Measurements from ENCODE around the gene AFAP1.

DNA sequence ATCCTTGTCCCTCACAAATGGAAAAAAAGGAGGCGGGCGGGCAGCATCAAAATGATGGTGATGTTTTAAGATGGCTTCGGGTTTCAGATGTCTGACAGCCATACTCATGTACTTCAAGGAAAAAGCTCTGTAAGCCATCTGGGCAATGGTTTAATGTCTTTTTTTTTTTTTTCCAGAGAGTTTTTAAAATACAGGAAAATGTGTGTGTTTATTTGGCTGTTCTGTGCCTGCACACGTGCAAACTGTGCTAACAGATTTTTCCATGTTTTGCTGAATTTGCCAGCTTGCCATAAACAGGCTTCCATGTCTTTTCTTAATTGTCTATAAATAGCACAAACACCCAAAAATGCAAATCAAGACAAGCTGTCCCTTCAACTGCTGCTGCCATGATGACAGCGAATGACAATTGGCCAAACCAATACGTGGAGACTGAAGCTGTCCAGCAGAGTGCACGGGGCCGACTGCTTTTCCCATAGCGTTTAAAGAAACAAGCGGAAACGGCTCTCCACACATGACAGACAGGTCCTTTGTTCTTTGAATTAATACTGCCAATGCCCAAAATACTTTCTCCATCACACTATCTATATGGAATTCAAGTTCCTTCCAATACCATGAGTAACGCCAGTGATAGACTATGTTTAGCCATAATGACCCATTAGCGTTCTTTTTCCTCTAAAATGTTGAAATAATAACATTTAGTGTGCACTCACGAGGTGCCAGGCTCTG is 35.7 kb downstream of the AFAP1 start:
- TF ChIP-seq, protein P1, sequence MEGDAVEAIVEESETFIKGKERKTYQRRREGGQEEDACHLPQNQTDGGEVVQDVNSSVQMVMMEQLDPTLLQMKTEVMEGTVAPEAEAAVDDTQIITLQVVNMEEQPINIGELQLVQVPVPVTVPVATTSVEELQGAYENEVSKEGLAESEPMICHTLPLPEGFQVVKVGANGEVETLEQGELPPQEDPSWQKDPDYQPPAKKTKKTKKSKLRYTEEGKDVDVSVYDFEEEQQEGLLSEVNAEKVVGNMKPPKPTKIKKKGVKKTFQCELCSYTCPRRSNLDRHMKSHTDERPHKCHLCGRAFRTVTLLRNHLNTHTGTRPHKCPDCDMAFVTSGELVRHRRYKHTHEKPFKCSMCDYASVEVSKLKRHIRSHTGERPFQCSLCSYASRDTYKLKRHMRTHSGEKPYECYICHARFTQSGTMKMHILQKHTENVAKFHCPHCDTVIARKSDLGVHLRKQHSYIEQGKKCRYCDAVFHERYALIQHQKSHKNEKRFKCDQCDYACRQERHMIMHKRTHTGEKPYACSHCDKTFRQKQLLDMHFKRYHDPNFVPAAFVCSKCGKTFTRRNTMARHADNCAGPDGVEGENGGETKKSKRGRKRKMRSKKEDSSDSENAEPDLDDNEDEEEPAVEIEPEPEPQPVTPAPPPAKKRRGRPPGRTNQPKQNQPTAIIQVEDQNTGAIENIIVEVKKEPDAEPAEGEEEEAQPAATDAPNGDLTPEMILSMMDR (conservative IDR thresholded peaks at IDR 0.05; ENCODE audit: low read length), result no peak
- TF ChIP-seq EZH2phosphoT487 (IDR thresholded peaks at IDR 0.05; ENCODE audit: borderline replicate concordance), result no peak

Measured in Loucy (cell line).